Right cardiac atrium (tissue), 5 donors: Measurements from ENCODE around the gene SH3PXD2A. TPM values are rescaled to one million over a fixed set of nuclear protein-coding genes. Genes with fewer than 3 reads are reported as not detected.

Source experiments
- ATAC-seq, 2 donors: fragments of 200-7000 bp; cut with Tn5 transposase; one replicate each; pipeline versions ENCODE4 v1.8.0 to v1.9.1; 2020; ENCODE audit warnings: moderate library complexity in 2 of 2, mild to moderate bottlenecking in 1 of 2
- DNase-seq, 3 donors: peaks; one replicate each; pipeline ENCODE4 v3.0.0-alpha.2; 2020
- H3K27ac ChIP-seq: one replicate; pipeline ENCODE4 v1.5.1; 2013; ENCODE audit warnings: mild to moderate bottlenecking, low read length, control low read depth, moderate library complexity
- H3K27me3 ChIP-seq: one replicate; pipeline ENCODE4 v1.6.1; 2013; ENCODE audit not compliant: control insufficient read depth, insufficient read depth
- H3K4me1 ChIP-seq: one replicate; pipeline ENCODE4 v1.6.1; 2013; ENCODE audit warnings: low read length; ENCODE audit not compliant: control insufficient read depth, insufficient read depth
- H3K4me3 ChIP-seq: one replicate; pipeline ENCODE4 v1.5.1; 2013; ENCODE audit warnings: low read length, control low read depth
- H3K9me3 ChIP-seq: one replicate; pipeline ENCODE4 v1.6.1; 2013; ENCODE audit warnings: low read length; ENCODE audit not compliant: control insufficient read depth
- WGBS: extraction: QIAGEN DNeasy Blood & Tissue Kit; methylation state at CpG from one replicate; pipeline ENCODE4 v1.1.7; 2013; 5-methylcytosine and 5-hydroxymethylcytosine counted together
- intact Hi-C, 4 donors: fragments of 100-400 bp; cut with DNase I; formaldehyde crosslinking; loops; one replicate each; pipeline versions ENCODE4 v1.11.0 to v1.14.0; 2022 to 2023
- polyA plus RNA-seq: library from polyadenylated mRNA; stranded (reverse); fragments of 200-250 nt; gene quantifications from one replicate; pipeline ENCODE4 v1.2.3, GENCODE V29; 2013
- total RNA-seq, 4 donors: library from RNA; stranded (reverse); fragmentation: NEBNext Ultra II Directional; extraction: Animal tissue kit (Norgen Biotek cat#: 25700); gene quantifications; one replicate each; pipeline ENCODE4 v1.2.1, GENCODE V29; 2021
- donor health status: healthy with polysubstance abuse.
- donor health status: DM: no; HTN: yes; CAD: no.
- donor health status: DM: no; HTN: no; CAD: no.
- donor health status: DM: no; HTN: yes; CAD: no; lungs with severe emphysema.
- donor health status: DM: yes; HTN: yes; CAD: no.

The SH3PXD2A gene
- total and polyA plus RNA-seq, 5 donors = 13.5 to 31.7 (median 30.9) TPM

- intact Hi-C loops = loop anchor here in 1 of 4 donors (5.0 to 10.0 kb wide), 2 partner anchors 82 to 144 kb away; no protein-coding TSS in a partner anchor
- Histone ChIP-seq H3K27ac (no peak overlapping the region), H3K9me3 (no peaks in the 10 kb centered on the region), H3K27me3 (no peaks in the 10 kb centered on the region), H3K4me1 (peaks cover 17% of the 10 kb centered on the region), H3K4me3 (no peak overlapping the region)
- WGBS = 90% methylated on average over 5 of the region's 5 CpGs
- no peak for DNase-seq
- no peak for ATAC-seq
These were observed 1.4 kb upstream of the SH3PXD2A start for GRCh38 chr10:103856797-103857170.

GRCh38 chr10:103855852-103856796, 748 bp upstream of the SH3PXD2A start:
- Histone ChIP-seq H3K9me3 (no peaks in the 10 kb centered on the region), H3K4me1 (peaks cover 20% of the 10 kb centered on the region), H3K4me3 (peak overlapping the region; percentile 89), H3K27ac (no peak overlapping the region), H3K27me3 (no peaks in the 10 kb centered on the region)
- ATAC-seq (no peak), DNase-seq (no peak)
- WGBS = 17% methylated on average over 34 of the region's 34 CpGs
- intact Hi-C loops = loop anchor here in 1 of 4 donors (5.0 to 10.0 kb wide), 2 partner anchors 81 to 144 kb away; no protein-coding TSS in a partner anchor

GRCh38 chr10:103854686-103855391, 537 bp downstream of the SH3PXD2A start:
- H3K4me1 ChIP-seq = peaks cover 30% of the 10 kb centered on the region
- peak overlapping the region; percentile 89 for H3K4me3 ChIP-seq
- WGBS = under 1% methylated on average over 53 of the region's 53 CpGs
- peak overlapping the region; percentile 22 for H3K27ac ChIP-seq
- intact Hi-C loops = loop anchor here in 1 of 4 donors (5.0 to 10.0 kb wide), 2 partner anchors 80 to 143 kb away; no protein-coding TSS in a partner anchor
- ATAC-seq (peak; percentile 11 to 13), DNase-seq (peak; percentile 58 to 81 (median 73))
- no peaks in the 10 kb centered on the region for H3K27me3 ChIP-seq
- no peaks in the 10 kb centered on the region for H3K9me3 ChIP-seq

- Histone ChIP-seq H3K27me3 (no peaks in the 10 kb centered on the region), H3K9me3 (no peaks in the 10 kb centered on the region), H3K4me3 (peak overlapping the region; percentile 89), H3K4me1 (peaks cover 31% of the 10 kb centered on the region), H3K27ac (peak overlapping the region; percentile 1)
- intact Hi-C loops = loop anchor here in 1 of 4 donors (10.0 kb wide), 1 partner anchor 79 kb away; no protein-coding TSS in a partner anchor
- ATAC-seq (no peak), DNase-seq (no peak)
- WGBS = 6% methylated on average over 13 of the region's 13 CpGs
These were observed 1.1 kb downstream of the SH3PXD2A start for GRCh38 chr10:103854265-103854685.

GRCh38 chr10:103853428-103854264, 1.7 kb downstream of the SH3PXD2A start:
- Histone ChIP-seq H3K4me1 (peaks cover 33% of the 10 kb centered on the region), H3K9me3 (no peaks in the 10 kb centered on the region), H3K27ac (peak overlapping the region; percentile 1), H3K27me3 (no peaks in the 10 kb centered on the region), H3K4me3 (peak overlapping the region; percentile 89)
- intact Hi-C loops = loop anchor here in 1 of 4 donors (10.0 kb wide), 1 partner anchor 79 kb away; no protein-coding TSS in a partner anchor
- DNase-seq (no peak), ATAC-seq (no peak)
- WGBS = 42% methylated on average over 9 of the region's 9 CpGs

GRCh38 chr10:103852856-103853255, 2.5 kb downstream of the SH3PXD2A start:
- H3K9me3 ChIP-seq = no peaks in the 10 kb centered on the region
- H3K27ac ChIP-seq = peak overlapping the region; percentile 64
- ATAC-seq = peak; percentile 3 to 15
- intact Hi-C loops = loop anchor here in 1 of 4 donors (10.0 kb wide), 1 partner anchor 78 kb away; no protein-coding TSS in a partner anchor
- WGBS = 33% methylated on average over 7 of the region's 7 CpGs
- peaks cover 33% of the 10 kb centered on the region for H3K4me1 ChIP-seq
- no peak overlapping the region for H3K4me3 ChIP-seq
- DNase-seq = peak in 1 of 3 donors; percentile 52
- no peaks in the 10 kb centered on the region for H3K27me3 ChIP-seq

- DNase-seq (peak; percentile 49 to 75 (median 68)), ATAC-seq (peak; percentile 2 to 11)
- peak overlapping the region; percentile 71 for H3K27ac ChIP-seq
- intact Hi-C loops = loop anchor here in 1 of 4 donors (10.0 kb wide), 1 partner anchor 77 kb away; no protein-coding TSS in a partner anchor
- 38% methylated on average over 11 of the region's 11 CpGs for WGBS
- H3K4me1 ChIP-seq = peaks cover 33% of the 10 kb centered on the region
- no peaks in the 10 kb centered on the region for H3K27me3 ChIP-seq
- H3K9me3 ChIP-seq = no peaks in the 10 kb centered on the region
- no peak overlapping the region for H3K4me3 ChIP-seq
These were observed 3.1 kb downstream of the SH3PXD2A start for GRCh38 chr10:103852189-103852711.

GRCh38 chr10:103851261-103851660, 4.1 kb downstream of the SH3PXD2A start:
- no peak for DNase-seq
- no peak for ATAC-seq
- no peak overlapping the region for H3K4me3 ChIP-seq
- H3K27ac ChIP-seq = no peak overlapping the region
- intact Hi-C loops = loop anchor here in 1 of 4 donors (10.0 kb wide), 1 partner anchor 76 kb away; no protein-coding TSS in a partner anchor
- H3K9me3 ChIP-seq = no peaks in the 10 kb centered on the region
- H3K27me3 ChIP-seq = no peaks in the 10 kb centered on the region
- 84% methylated on average over 4 of the region's 4 CpGs for WGBS
- H3K4me1 ChIP-seq = peaks cover 35% of the 10 kb centered on the region

GRCh38 chr10:103850572-103850895, 4.8 kb downstream of the SH3PXD2A start:
- H3K4me3 ChIP-seq = no peak overlapping the region
- H3K27me3 ChIP-seq = no peaks in the 10 kb centered on the region
- H3K4me1 ChIP-seq = peaks cover 34% of the 10 kb centered on the region
- H3K27ac ChIP-seq = peak overlapping the region; percentile 7
- ATAC-seq (peak; percentile 4 to 6), DNase-seq (peak in 2 of 3 donors; percentile 39 to 72)
- 48% methylated on average over 3 of the region's 3 CpGs for WGBS
- H3K9me3 ChIP-seq = no peaks in the 10 kb centered on the region
- intact Hi-C loops = loop anchor here in 1 of 4 donors (10.0 kb wide), 1 partner anchor 76 kb away; no protein-coding TSS in a partner anchor
